IMR-90 (cell line): ENCODE results near the gene SREBF2.

Source experiments
- BHLHE40 ChIP-seq: fragments of 150-350 bp; IDR thresholded peaks from 2 replicates; pipeline ENCODE4 v1.6.1; 2016; ENCODE audit warnings: mild to moderate bottlenecking, low read depth, low read length
- FOS ChIP-seq: fragments of 150-350 bp; IDR thresholded peaks from 2 replicates; pipeline ENCODE4 v1.6.1; 2016; ENCODE audit warnings: low read depth, low read length
- MAFK ChIP-seq: IDR thresholded peaks from 2 replicates; pipeline ENCODE4 v1.6.1; 2012; ENCODE audit warnings: low read depth, low read length, improper control_type of control experiment
- MXI1 ChIP-seq: IDR thresholded peaks from 2 replicates; pipeline ENCODE4 v1.6.1; 2012; ENCODE audit warnings: low read depth, mild to moderate bottlenecking, low read length, moderate library complexity, borderline replicate concordance
- POLR2A ChIP-seq: IDR thresholded peaks from 2 replicates; pipeline ENCODE4 v1.6.1; 2012; ENCODE audit warnings: mild to moderate bottlenecking, low read depth, low read length
- RFX5 ChIP-seq: IDR thresholded peaks from 2 replicates; pipeline ENCODE4 v1.8.0; 2012; ENCODE audit warnings: low read depth, mild to moderate bottlenecking, low read length, moderate library complexity
- TF ChIP-seq, protein P1 (sequence below): conservative IDR thresholded peaks from 2 replicates; pipeline ENCODE4 v1.5.1; 2012; ENCODE audit warnings: mild to moderate bottlenecking, low read depth, low read length, improper control_type of control experiment
- TF ChIP-seq, protein P2 (sequence below): fragments of 150-350 bp; IDR thresholded peaks from 2 replicates; pipeline ENCODE4 v1.6.1; 2016; ENCODE audit warnings: low read depth, mild to moderate bottlenecking, low read length, moderate library complexity, borderline replicate concordance
- TF ChIP-seq, protein P3 (sequence below): fragments of 150-350 bp; IDR thresholded peaks from 2 replicates; pipeline ENCODE4 v1.6.1; 2017; ENCODE audit warnings: mild to moderate bottlenecking, antibody characterized with exemption, low read length, low read depth

DNA sequence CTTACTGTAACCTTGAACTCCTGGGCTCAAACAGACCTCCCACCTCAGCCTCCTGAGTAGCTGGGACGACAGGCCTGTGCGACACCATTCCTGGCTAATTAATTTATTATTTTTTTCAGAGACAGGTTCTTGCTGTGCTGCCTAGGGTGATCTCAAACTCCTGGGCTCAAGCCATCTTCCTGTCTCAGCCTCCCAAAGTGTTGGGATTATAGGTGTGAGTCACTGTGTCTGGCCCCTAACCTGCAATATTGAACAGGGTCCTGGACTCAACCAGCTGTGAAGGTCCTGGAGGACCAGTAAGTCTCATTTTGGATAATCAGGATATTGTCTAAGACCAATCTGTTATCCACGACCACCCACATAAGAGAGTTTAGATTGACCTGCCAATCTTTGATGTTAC lies 17.2 kb upstream of the SREBF2 start:
- TF ChIP-seq, protein P1, sequence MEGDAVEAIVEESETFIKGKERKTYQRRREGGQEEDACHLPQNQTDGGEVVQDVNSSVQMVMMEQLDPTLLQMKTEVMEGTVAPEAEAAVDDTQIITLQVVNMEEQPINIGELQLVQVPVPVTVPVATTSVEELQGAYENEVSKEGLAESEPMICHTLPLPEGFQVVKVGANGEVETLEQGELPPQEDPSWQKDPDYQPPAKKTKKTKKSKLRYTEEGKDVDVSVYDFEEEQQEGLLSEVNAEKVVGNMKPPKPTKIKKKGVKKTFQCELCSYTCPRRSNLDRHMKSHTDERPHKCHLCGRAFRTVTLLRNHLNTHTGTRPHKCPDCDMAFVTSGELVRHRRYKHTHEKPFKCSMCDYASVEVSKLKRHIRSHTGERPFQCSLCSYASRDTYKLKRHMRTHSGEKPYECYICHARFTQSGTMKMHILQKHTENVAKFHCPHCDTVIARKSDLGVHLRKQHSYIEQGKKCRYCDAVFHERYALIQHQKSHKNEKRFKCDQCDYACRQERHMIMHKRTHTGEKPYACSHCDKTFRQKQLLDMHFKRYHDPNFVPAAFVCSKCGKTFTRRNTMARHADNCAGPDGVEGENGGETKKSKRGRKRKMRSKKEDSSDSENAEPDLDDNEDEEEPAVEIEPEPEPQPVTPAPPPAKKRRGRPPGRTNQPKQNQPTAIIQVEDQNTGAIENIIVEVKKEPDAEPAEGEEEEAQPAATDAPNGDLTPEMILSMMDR = no peak
- TF ChIP-seq FOS (no peak), POLR2A (no peak), BHLHE40 (no peak), MAFK (no peak), RFX5 (no peak), MXI1 (no peak)
- TF ChIP-seq, protein P2, sequence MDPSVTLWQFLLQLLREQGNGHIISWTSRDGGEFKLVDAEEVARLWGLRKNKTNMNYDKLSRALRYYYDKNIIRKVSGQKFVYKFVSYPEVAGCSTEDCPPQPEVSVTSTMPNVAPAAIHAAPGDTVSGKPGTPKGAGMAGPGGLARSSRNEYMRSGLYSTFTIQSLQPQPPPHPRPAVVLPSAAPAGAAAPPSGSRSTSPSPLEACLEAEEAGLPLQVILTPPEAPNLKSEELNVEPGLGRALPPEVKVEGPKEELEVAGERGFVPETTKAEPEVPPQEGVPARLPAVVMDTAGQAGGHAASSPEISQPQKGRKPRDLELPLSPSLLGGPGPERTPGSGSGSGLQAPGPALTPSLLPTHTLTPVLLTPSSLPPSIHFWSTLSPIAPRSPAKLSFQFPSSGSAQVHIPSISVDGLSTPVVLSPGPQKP = no peak
- TF ChIP-seq, protein P3, sequence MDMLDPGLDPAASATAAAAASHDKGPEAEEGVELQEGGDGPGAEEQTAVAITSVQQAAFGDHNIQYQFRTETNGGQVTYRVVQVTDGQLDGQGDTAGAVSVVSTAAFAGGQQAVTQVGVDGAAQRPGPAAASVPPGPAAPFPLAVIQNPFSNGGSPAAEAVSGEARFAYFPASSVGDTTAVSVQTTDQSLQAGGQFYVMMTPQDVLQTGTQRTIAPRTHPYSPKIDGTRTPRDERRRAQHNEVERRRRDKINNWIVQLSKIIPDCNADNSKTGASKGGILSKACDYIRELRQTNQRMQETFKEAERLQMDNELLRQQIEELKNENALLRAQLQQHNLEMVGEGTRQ = no peak
